ENCODE results near the gene SGTB.
A peak's percentile ranks its signal among the peaks of the same experiment; 100 is the strongest.
"Not testable (repeated sequence)": the region's sequence is repeated elsewhere in the genome, so short reads cannot be mapped to it uniquely, and the experiment has no call there.

SGTB gene

DNA sequence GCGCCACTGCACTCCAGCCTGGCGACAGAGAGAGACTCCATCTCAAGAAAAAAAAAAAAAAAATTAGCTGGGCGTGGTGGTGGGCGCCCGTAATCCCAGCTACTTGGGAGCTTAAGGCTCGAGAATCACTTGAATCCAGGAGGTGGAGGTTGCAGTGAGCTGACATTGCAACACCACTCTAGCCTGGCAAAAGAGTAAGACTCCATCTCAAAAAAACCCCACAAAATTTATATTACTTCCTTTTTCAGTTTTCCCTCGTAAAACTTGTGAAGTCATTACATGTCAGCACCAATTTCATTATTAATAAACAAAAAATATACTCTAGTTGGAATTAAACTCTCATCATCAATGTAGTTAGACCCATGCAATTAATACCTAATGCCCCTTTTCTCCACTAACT lies 53.2 kb downstream of the SGTB start:
- no peak for DNase-seq (ENCODE audit: low read depth, low spot score)

DNA sequence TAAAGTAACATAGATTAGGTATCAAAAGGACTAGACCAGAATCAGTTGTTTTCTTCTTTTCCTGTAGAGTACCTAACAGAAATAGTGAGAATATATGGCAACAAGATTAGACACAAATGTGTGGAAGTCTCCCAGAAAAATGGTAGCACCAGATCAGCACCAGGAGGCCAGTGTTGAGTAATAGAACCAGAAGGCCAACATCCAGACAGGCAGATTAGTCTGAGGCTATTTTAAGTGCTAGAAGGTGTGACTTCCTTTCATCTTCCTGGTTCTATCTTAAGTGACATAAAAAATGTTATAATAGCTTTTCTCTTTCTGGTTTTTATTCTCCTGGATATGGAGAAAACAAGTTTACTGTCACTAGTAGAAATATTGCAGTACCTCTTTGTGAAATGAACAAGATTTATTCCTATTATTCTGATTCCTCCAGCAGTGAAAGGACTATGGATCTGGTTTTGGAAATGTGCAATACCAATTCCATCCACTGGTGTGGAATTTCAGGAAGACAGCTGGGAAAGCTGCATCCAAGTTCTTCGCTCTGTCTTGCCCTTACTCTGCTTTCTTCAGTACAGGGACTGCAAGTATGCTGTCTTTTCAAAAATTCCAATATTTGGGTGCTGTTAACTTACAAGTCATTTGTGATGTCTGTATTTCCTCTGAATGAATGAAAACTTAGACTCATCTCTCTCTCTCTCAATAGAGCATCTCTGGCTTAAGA lies 57.9 kb downstream of the SGTB start:
- no peak for DNase-seq (ENCODE audit: low read depth, low spot score)

GRCh38 chr5:65654713-65655112 lies 67.2 kb downstream of the SGTB start:
- no peak for DNase-seq (ENCODE audit: low read depth, low spot score)

DNA sequence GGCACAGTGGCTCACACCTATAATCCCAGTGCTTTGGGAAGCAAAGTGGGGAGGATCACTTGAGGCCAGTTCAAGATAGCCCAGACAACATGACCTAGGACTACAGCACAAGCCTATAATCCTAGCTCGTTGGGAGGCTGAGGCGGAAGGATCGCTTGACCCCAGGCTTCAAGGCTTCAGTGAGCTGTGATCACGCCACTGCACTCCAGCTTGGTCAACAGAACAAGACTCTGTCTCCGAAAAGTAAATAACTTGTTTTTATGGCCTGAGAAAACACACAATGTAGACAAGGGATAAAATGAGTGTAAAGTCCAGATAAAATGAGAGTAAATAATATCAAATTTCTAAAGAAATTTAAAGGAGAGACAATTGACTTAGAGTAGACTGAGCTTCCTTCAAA lies 70.8 kb downstream of the SGTB start:
- no peak for DNase-seq (ENCODE audit: low read depth, low spot score)

DNA sequence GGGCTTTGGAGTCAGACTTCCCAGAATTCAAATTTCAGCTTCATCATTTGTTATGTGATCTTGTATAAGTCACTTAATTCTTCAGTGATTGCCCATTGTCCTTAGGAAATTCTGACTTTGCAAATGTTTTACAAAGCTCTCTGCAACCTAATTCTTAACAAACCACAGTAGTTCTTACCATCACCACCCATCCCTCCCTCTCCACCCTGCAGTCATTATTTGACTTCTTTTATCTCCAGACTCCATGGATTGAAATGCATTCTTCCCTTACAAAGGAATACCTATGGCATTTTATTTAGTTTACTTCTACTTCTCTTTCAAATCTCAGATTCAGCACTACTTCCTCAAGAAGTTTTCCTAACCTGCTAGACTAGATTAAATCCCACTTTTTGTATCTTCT lies 74.0 kb downstream of the SGTB start:
- DNase-seq (ENCODE audit: low read depth, low spot score) = no peak

DNA sequence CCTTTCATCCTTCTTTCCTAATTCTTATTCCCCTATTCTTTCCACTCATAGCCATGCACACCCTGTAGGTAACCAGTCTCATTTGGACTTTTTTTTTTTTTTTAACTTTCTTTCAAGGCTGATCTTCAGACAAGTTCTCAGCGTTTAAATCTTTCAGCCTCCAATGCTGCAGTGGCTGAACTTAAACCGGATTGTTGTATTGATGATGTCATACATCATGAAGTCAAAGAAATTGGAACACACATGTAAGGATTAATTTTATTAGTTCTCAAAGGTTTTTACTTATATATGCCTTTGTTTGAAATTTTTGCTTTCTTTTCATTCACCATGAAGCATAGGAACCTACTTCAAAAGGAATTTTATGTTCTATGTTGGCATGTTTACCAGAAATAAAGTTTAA lies 75.0 kb downstream of the SGTB start:
- no peak for DNase-seq (ENCODE audit: low read depth, low spot score)

DNA sequence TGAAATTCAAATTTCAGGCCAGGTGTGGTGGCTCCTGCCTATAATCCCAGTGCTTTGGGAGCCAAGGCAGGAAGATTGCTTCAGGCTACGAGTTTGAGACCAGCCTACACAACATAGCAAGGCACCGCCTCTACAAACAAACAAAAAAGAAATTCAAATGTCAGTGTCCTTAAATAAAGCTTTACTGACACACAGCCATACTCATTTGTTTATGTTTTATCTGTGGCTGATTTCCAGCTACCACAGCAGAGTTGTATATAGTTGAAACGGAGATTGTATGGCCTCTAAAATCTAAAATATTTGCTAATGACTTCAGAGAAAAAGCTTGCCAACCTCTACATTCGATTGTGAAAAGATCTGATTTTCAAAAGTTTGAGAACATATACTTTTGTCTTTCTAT lies 81.7 kb downstream of the SGTB start:
- DNase-seq (ENCODE audit: low read depth, low spot score) = no peak

DNA sequence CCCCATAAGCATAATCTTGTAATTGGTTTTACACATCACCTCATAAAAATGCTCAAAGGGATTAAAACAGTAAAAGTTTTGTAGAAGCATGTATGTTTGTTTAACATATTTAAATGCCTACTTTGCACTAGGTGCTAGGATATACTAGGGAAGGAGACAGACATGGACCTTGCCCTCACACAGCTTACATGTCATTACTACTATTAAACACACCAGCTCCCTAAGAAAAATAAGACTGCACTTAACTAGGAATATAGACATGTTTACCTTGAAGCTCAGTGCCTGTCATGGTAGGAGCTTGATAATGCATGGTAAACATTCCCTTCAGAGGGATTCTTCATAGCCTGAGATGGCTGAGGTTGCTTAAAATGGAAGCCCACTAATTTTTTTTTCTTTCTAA lies 90.9 kb downstream of the SGTB start:
- no peak for DNase-seq (ENCODE audit: low read depth, low spot score)

GRCh38 chr5:65625743-65626142 lies 96.2 kb downstream of the SGTB start:
- DNase-seq (ENCODE audit: low read depth, low spot score) = no peak

GRCh38 chr5:65624571-65625555 lies 97.0 kb downstream of the SGTB start, which contains the start of the genes SHLD3 and TRAPPC13:
TSS of gene SHLD3 (plus strand) at chr5:65625027. CDS start at chr5:65629588, 4,561 bp downstream.
TSS of gene TRAPPC13 (plus strand) at chr5:65625027. CDS start at chr5:65625061, 34 bp downstream.
- DNase-seq (ENCODE audit: low read depth, low spot score) = peak; percentile 81

GRCh38 chr5:65624025-65624570 lies 97.8 kb downstream of the SGTB start, which contains the start of gene TRIM23:
TSS of gene TRIM23 (minus strand) at chr5:65624333. CDS start at chr5:65624274, 59 bp downstream.
- peak; percentile 88 for DNase-seq (ENCODE audit: low read depth, low spot score)

- no peak for DNase-seq (ENCODE audit: low read depth, low spot score)
Observed at GRCh38 chr5:65623482-65623881, 98.4 kb downstream of the SGTB start.

GRCh38 chr5:65621961-65622360 lies 99.9 kb downstream of the SGTB start:
- DNase-seq (ENCODE audit: low read depth, low spot score) = not testable (repeated sequence)

- no peak for DNase-seq (ENCODE audit: low read depth, low spot score)
Observed at GRCh38 chr5:65620021-65620420, 101.9 kb downstream of the SGTB start.
